ENCODE measurements around the gene SMYD3.
"Not testable (repeated sequence)": the region's sequence is repeated elsewhere in the genome, so short reads cannot be mapped to it uniquely, and the experiment has no call there.

SMYD3 gene

GRCh38 chr1:246091477-246091876 is 415.6 kb downstream of the SMYD3 start:
- in situ Hi-C loops (cut with HindIII; ENCODE audit: low pct_ligation_motif_present, low pct_unique_long_range_greater_than_20kb, low sequenced_read_pairs): no loop called here
- DNase-seq: no peak

GRCh38 chr1:246086191-246086590 is 420.9 kb downstream of the SMYD3 start:
- in situ Hi-C loops (cut with HindIII; ENCODE audit: low pct_ligation_motif_present, low pct_unique_long_range_greater_than_20kb, low sequenced_read_pairs): no loop called here
- no peak for DNase-seq

- in situ Hi-C loops (cut with HindIII; ENCODE audit: low pct_ligation_motif_present, low pct_unique_long_range_greater_than_20kb, low sequenced_read_pairs): no loop called here
- DNase-seq: no peak
Measured at GRCh38 chr1:246083416-246083815, 423.7 kb downstream of the SMYD3 start.

GRCh38 chr1:246081856-246082668 is 425.0 kb downstream of the SMYD3 start:
- DNase-seq: no peak
- in situ Hi-C loops (cut with HindIII; ENCODE audit: low pct_ligation_motif_present, low pct_unique_long_range_greater_than_20kb, low sequenced_read_pairs): no loop called here

GRCh38 chr1:246081138-246081702 is 425.9 kb downstream of the SMYD3 start:
- in situ Hi-C loops (cut with HindIII; ENCODE audit: low pct_ligation_motif_present, low pct_unique_long_range_greater_than_20kb, low sequenced_read_pairs): no loop called here
- no peak for DNase-seq

GRCh38 chr1:246080031-246080430 is 427.0 kb downstream of the SMYD3 start:
- in situ Hi-C loops (cut with HindIII; ENCODE audit: low pct_ligation_motif_present, low pct_unique_long_range_greater_than_20kb, low sequenced_read_pairs): no loop called here
- no peak for DNase-seq

- in situ Hi-C loops (cut with HindIII; ENCODE audit: low pct_ligation_motif_present, low pct_unique_long_range_greater_than_20kb, low sequenced_read_pairs): no loop called here
- no peak for DNase-seq
Measured at GRCh38 chr1:246078888-246079252, 428.2 kb downstream of the SMYD3 start.

GRCh38 chr1:246078126-246078887 is 428.8 kb downstream of the SMYD3 start:
- in situ Hi-C loops (cut with HindIII; ENCODE audit: low pct_ligation_motif_present, low pct_unique_long_range_greater_than_20kb, low sequenced_read_pairs): no loop called here
- DNase-seq: no peak

- DNase-seq: no peak
- in situ Hi-C loops (cut with HindIII; ENCODE audit: low pct_ligation_motif_present, low pct_unique_long_range_greater_than_20kb, low sequenced_read_pairs): no loop called here
Measured at GRCh38 chr1:246077476-246077875, 429.6 kb downstream of the SMYD3 start.

- in situ Hi-C loops (cut with HindIII; ENCODE audit: low pct_ligation_motif_present, low pct_unique_long_range_greater_than_20kb, low sequenced_read_pairs): no loop called here
- DNase-seq: no peak
Measured at GRCh38 chr1:246074421-246074820, 432.7 kb downstream of the SMYD3 start.

- in situ Hi-C loops (cut with HindIII; ENCODE audit: low pct_ligation_motif_present, low pct_unique_long_range_greater_than_20kb, low sequenced_read_pairs): no loop called here
- no peak for DNase-seq
Measured at GRCh38 chr1:246072456-246072955, 434.6 kb downstream of the SMYD3 start.

GRCh38 chr1:246071981-246072380 is 435.1 kb downstream of the SMYD3 start:
- in situ Hi-C loops (cut with HindIII; ENCODE audit: low pct_ligation_motif_present, low pct_unique_long_range_greater_than_20kb, low sequenced_read_pairs); DNase-seq: not testable (repeated sequence)

- DNase-seq; in situ Hi-C loops (cut with HindIII; ENCODE audit: low pct_ligation_motif_present, low pct_unique_long_range_greater_than_20kb, low sequenced_read_pairs): not testable (repeated sequence)
Measured at GRCh38 chr1:246071561-246071960, 435.5 kb downstream of the SMYD3 start.

- DNase-seq: no peak
- in situ Hi-C loops (cut with HindIII; ENCODE audit: low pct_ligation_motif_present, low pct_unique_long_range_greater_than_20kb, low sequenced_read_pairs): no loop called here
Measured at GRCh38 chr1:246069581-246069980, 437.5 kb downstream of the SMYD3 start.

- in situ Hi-C loops (cut with HindIII; ENCODE audit: low pct_ligation_motif_present, low pct_unique_long_range_greater_than_20kb, low sequenced_read_pairs): no loop called here
- no peak for DNase-seq
Measured at GRCh38 chr1:246068619-246069509, 438.2 kb downstream of the SMYD3 start.

GRCh38 chr1:246068217-246068512 is 438.9 kb downstream of the SMYD3 start:
- in situ Hi-C loops (cut with HindIII; ENCODE audit: low pct_ligation_motif_present, low pct_unique_long_range_greater_than_20kb, low sequenced_read_pairs): no loop called here
- DNase-seq: no peak

GRCh38 chr1:246067432-246068216 is 439.5 kb downstream of the SMYD3 start:
- in situ Hi-C loops (cut with HindIII; ENCODE audit: low pct_ligation_motif_present, low pct_unique_long_range_greater_than_20kb, low sequenced_read_pairs): no loop called here

GRCh38 chr1:246066573-246066972 is 440.5 kb downstream of the SMYD3 start:
- in situ Hi-C loops (cut with HindIII; ENCODE audit: low pct_ligation_motif_present, low pct_unique_long_range_greater_than_20kb, low sequenced_read_pairs): no loop called here
- DNase-seq: no peak

More at GRCh38 chr1:246067432-246068216, 439.5 kb downstream of the SMYD3 start:
- DNase-seq: no peak

All from ACHN (cell line).